HK-2 (cell line): ENCODE results near the gene PCDHB14.
"Not testable (repeated sequence)": the region's sequence is repeated elsewhere in the genome, so short reads cannot be mapped to it uniquely, and the experiment has no call there.

ENCODE experiments used
- DNase-seq: peaks from one replicate; pipeline ENCODE4 v3.0.0-alpha.2; 2018; ENCODE audit not compliant: unreplicated experiment

The PCDHB14 gene

GRCh38 chr5:141210281-141210680 is 12.9 kb upstream of the PCDHB14 start:
- DNase-seq, result not testable (repeated sequence)

GRCh38 chr5:141210849-141211248 is 12.3 kb upstream of the PCDHB14 start:
- DNase-seq, result not testable (repeated sequence)

- DNase-seq, result peak; percentile 33
These were observed 9.3 kb upstream of the PCDHB14 start, which contains the start of gene PCDHB13 for GRCh38 chr5:141213656-141214339. PCDHB13 (plus strand) TSS chr5:141213919; CDS start chr5:141214124, 205 bp downstream.

- DNase-seq, result not testable (repeated sequence)
These were observed 8.6 kb upstream of the PCDHB14 start for GRCh38 chr5:141214583-141214982.

- not testable (repeated sequence) for DNase-seq
These were observed 7.6 kb upstream of the PCDHB14 start for GRCh38 chr5:141215504-141215903.

DNA sequence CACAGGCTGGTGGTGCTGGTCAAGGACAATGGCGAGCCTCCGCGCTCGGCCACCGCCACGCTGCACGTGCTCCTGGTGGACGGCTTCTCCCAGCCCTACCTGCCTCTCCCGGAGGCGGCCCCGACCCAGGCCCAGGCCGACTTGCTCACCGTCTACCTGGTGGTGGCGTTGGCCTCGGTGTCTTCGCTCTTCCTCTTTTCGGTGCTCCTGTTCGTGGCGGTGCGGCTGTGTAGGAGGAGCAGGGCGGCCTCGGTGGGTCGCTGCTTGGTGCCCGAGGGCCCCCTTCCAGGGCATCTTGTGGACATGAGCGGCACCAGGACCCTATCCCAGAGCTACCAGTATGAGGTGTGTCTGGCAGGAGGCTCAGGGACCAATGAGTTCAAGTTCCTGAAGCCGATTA is 7.1 kb upstream of the PCDHB14 start:
- not testable (repeated sequence) for DNase-seq

DNA sequence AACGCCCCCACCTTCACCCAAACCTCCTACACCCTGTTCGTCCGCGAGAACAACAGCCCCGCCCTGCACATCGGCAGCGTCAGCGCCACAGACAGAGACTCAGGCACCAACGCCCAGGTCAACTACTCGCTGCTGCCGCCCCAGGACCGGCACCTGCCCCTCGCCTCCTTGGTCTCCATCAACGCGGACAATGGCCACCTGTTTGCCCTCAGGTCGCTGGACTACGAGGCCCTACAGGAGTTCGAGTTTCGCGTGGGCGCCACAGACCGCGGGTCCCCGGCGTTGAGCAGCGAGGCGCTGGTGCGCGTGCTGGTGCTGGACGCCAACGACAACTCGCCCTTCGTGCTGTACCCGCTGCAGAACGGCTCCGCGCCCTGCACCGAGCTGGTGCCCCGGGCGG is 1.7 kb downstream of the PCDHB14 start:
- DNase-seq, result not testable (repeated sequence)

GRCh38 chr5:141225421-141225820 is 2.3 kb downstream of the PCDHB14 start:
- not testable (repeated sequence) for DNase-seq

DNA sequence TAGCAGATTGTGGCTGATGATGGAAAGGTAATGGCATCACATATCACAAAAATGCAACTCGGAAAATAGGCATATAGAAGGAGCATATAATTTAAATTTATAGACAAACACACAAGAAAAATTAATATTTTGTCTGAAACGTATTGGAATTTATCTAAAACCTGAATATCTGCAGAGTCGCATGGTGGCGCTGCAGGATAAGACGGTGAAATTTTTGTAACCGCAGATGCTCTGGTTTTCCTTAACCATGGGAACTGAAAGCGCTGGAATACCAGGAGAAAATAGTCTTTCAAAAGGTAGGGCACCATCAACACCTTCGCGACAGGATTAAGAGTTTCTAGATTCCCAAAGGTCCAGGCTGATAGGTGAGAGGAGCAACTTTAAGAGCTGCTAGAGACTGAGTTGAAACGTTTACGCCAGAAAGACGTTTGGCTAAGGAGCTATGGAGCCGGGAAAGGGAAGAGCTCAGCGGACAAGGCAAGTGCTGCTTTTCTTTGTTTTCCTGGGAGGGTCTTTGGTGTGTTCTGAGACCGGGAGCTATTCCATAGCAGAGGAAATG is 11.0 kb downstream of the PCDHB14 start:
- no peak for DNase-seq

DNA sequence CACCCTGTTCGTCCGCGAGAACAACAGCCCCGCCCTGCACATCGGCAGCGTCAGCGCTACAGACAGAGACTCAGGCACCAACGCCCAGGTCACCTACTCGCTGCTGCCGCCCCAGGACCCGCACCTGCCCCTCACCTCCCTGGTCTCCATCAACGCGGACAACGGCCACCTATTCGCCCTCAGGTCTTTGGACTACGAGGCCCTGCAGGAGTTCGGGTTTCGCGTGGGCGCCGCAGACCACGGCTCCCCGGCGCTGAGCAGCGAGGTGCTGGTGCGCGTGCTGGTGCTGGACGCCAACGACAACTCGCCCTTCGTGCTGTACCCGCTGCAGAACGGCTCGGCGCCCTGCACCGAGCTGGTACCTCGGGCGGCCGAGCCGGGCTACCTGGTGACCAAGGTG is 12.8 kb downstream of the PCDHB14 start:
- not testable (repeated sequence) for DNase-seq

DNA sequence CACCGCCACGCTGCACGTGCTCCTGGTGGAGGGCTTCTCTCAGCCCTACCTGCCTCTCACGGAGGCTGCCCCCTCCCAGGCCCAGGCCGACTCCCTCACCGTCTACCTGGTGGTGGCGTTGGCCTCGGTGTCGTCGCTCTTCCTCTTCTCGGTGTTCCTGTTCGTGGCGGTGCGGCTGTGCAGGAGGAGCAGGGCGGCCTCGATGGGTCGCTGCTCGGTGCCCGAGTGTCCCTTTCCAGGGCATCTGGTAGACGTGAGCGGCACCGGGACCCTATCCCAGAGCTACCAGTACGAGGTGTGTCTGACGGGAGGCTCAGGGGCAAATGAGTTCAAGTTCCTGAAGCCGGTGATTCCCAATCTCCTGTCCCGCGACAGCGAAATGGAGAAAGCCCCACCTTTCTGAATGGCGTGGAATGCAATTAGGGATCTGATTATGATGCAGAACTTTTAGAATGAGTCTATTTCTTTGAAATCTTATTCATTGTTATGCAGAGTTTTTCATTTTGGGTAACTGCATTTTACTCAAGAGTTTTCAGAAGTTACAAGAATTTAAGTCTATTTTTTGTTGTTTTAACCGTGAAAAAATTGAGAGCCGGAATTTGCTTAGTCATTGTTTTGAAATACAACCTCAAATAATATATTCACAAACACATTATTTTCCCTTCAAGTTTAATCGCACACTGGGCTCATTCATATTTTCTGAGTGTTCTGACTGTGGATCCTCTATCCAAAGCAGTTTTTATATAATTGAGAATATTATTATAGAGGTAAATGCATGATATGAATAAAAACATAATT is 13.6 kb downstream of the PCDHB14 start:
- no peak for DNase-seq

- no peak for DNase-seq
These were observed 18.4 kb downstream of the PCDHB14 start for GRCh38 chr5:141241496-141241895.

- no peak for DNase-seq
These were observed 22.1 kb downstream of the PCDHB14 start, which contains the start of gene PCDHB15 for GRCh38 chr5:141245250-141245717. PCDHB15 (plus strand) TSS chr5:141245395; CDS start chr5:141245579, 184 bp downstream.

DNA sequence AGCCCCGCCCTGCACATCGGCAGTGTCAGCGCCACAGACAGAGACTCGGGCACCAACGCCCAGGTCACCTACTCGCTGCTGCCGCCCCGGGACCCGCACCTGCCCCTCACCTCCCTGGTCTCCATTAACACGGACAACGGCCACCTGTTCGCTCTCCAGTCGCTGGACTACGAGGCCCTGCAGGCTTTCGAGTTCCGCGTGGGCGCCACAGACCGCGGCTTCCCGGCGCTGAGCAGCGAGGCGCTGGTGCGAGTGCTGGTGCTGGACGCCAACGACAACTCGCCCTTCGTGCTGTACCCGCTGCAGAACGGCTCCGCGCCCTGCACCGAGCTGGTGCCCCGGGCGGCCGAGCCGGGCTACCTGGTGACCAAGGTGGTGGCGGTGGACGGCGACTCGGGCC is 23.8 kb downstream of the PCDHB14 start:
- not testable (repeated sequence) for DNase-seq

DNA sequence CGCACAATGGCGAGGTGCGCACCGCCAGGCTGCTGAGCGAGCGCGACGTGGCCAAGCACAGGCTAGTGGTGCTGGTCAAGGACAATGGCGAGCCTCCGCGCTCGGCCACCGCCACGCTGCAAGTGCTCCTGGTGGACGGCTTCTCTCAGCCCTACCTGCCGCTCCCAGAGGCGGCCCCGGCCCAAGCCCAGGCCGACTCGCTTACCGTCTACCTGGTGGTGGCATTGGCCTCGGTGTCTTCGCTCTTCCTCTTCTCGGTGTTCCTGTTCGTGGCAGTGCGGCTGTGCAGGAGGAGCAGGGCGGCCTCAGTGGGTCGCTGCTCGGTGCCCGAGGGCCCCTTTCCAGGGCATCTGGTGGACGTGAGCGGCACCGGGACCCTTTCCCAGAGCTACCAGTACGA is 24.3 kb downstream of the PCDHB14 start:
- DNase-seq, result not testable (repeated sequence)

DNA sequence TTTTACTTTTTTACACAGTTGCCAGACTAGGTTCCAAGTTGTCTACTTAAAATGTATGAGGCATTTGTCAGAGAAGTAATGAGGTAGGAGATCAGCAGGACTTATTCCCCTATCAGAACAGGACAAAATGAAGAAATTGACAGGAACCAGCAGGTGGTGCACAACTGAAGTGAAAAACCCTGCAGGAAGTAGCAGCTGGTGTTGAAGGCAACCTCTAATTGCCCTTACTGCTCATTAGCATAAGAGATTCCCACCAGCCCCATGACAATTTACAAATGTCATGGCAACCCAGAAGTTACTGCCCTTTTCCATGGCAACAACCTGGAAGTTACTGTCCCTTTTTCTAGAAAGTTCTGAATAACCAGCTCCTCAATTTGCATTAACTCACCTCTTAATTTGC is 27.4 kb downstream of the PCDHB14 start:
- DNase-seq, result no peak

DNA sequence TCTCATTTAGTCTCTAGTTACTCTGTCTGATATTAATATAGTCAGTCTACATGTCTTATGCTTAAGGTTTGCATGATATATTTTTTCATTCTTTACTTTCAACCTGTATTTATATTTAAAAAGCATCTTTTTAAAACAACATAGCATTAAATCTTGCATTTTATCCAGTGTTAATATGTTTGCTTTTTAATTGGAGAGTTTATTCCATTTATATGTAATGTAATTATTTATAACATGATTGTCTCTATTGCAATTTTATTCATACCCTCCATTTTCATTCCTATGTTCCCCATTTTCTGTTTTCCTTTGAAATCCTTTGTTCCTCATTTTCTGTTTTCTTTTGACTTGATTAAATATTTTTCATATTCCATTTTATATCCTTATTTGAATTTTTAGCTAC is 35.3 kb downstream of the PCDHB14 start:
- no peak for DNase-seq

- no peak for DNase-seq
These were observed 35.8 kb downstream of the PCDHB14 start for GRCh38 chr5:141258948-141259347.

GRCh38 chr5:141260458-141261237 is 37.5 kb downstream of the PCDHB14 start:
- DNase-seq, result no peak

- DNase-seq, result no peak
These were observed 38.0 kb downstream of the PCDHB14 start for GRCh38 chr5:141261238-141261546.

DNA sequence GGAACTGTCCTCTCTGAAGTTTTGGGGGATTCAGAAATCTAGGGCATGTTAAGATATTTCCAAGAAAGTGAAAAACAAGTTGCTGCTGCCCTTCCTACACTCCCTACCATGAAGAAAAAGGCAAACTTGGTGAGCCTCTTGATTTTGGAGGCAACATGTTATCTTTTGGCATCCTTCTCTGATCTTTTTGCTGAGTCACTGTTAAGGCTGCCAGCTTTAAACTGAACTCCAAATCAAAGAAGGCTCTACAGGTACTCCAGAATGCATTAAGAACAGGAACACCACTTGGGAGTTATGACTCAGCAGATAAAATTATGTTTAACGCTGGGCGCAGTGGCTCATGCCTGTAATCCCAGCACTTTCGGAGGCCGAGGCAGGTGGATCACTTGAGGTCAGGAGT is 46.1 kb downstream of the PCDHB14 start:
- no peak for DNase-seq

- no peak for DNase-seq
These were observed 49.8 kb downstream of the PCDHB14 start for GRCh38 chr5:141272906-141273305.
